GM18517 (cell line): ENCODE results near the gene LRRC32.

Source experiments
- ATAC-seq: cut with Tn5 transposase; IDR thresholded peaks from one replicate; pipeline ENCODE4 v1.9.1; 2021; ENCODE audit warnings: mild to moderate bottlenecking, moderate library complexity; ENCODE audit not compliant: unreplicated experiment

LRRC32 gene

GRCh38 chr11:76665172-76665571, 5.4 kb downstream of the LRRC32 start:
- ATAC-seq = no peak

- no peak for ATAC-seq
Observed at GRCh38 chr11:76664578-76665061, 5.9 kb downstream of the LRRC32 start.

- ATAC-seq = no peak
Observed at GRCh38 chr11:76663912-76664440, 6.6 kb downstream of the LRRC32 start.

DNA sequence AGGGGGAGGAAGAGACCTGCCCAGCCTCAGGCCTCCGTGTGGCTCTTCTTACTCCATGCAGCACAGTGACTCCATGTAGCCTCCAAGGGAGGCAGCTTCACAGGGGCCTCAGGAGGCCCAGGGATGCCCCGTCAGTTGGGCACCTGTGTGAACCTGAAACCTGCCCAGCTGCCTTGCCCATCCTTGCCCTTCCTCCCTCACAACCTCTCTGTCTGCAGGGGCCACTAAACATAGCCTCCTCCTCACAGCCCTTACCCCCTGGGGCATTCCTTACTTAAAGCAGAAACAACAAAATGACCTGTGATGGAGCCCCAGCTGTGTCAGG, 7.1 kb downstream of the LRRC32 start:
- no peak for ATAC-seq

DNA sequence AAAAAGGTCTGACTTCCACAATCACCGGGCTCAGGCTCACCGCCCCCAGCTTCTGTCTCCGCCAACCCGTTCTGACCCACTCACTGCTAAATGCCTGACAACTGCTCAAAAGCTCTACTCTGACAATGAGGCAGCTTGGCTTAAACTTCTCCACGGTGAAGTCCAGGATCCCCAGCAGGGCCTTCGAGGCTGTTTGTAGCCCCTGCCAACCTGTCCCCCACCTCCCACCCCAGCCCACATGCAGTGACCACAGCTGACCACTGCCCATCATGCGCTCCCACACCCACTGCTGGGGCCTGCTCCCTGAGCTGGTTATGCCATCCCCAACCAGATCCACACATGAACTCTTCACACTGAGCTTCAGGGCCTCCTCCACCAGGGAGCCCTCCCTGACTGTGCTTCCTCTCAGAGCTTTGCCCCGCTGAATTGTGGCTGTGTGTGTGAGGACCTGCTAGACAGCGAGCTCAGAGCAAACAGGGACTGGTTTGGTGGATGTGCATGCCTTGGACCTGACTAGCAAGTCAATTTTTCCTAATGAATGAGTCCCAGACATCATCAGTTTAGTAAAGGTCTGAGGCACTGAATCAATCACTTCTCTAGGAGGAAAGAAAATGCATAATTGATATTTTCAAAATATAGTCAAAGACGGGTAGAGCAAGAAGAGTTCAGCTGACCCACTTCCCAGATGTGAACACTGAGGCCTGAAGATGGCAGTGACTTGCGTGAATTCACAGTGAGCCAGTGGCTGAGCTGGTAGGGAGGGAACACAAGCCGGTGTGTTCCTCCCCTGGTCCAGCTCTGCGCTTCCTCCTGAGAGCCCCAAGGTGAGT, 7.7 kb downstream of the LRRC32 start:
- ATAC-seq = no peak

GRCh38 chr11:76661834-76662434, 8.6 kb downstream of the LRRC32 start:
- ATAC-seq = no peak

GRCh38 chr11:76661306-76661751, 9.2 kb downstream of the LRRC32 start:
- no peak for ATAC-seq

DNA sequence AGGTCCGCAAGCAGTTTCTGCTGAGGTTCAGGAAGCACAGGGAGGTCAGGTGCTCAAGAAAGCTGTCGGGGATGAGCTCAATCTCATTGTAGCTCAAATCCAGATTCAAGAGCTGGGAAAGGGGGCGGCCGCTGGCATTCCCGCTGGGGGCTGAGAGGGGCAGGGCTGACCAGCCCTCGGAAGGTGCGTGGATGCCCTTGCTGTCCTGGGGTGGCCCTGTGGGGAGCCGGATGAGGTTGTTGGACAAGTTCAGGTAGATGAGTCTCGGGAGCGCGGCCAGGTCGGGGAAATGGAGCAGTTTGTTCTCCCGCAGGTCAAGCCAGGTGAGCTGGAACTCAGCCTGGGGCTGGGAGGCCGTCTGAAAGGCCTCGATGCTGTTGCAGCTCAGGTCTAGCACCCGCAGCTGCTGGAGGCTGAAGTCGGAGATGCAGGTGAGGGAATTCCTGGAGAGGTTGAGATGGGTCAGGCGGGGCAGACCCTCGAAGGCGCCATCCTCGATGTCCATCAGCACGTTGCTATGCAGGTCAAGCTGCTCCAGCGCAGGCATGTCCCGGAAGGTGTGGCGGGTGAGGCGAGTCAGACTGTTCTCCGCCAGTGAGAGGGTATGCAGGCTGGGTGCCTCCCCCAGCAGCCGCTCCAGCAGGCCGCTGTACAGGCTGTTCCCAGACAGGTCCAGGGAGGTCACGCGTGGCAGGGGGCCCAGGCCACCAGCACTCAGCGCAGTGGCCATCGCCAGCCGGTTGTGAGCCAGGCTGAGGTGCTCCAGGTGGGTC, 9.8 kb downstream of the LRRC32 start:
- ATAC-seq = no peak

GRCh38 chr11:76659672-76660532, 10.6 kb downstream of the LRRC32 start:
- ATAC-seq = no peak

- ATAC-seq = no peak
Observed at GRCh38 chr11:76658651-76659650, 11.6 kb downstream of the LRRC32 start.

- ATAC-seq = no peak
Observed at GRCh38 chr11:76658231-76658630, 12.3 kb downstream of the LRRC32 start.

GRCh38 chr11:76657187-76658170, 13.1 kb downstream of the LRRC32 start:
- no peak for ATAC-seq

DNA sequence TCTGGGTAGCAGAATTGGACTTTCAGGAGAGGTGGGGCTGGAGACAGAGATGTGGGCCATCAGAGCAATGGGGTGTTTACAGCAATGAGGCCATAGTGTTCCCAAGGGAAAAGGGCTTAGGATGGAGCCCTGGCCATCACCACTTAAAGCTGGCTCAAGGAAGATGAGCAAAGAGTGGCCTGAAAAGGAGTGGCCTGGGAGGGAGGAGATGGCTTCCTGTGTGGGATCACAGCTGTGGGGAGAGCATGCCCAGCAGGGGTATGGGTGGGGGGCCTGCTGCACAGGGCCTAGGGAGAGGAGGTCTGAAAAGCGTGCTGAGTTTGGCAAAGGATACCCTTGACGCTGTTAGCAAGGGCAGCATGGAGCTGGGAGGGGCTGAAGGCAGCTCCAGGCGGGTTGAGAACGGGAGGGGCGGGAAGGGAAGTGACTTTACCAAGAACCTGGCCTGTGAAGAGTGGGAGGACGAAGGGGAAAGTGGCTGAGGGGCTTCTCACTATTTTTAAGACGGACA, 13.9 kb downstream of the LRRC32 start:
- ATAC-seq = no peak

- ATAC-seq = no peak
Observed at GRCh38 chr11:76656050-76656531, 14.5 kb downstream of the LRRC32 start.

GRCh38 chr11:76655501-76656049, 15.0 kb downstream of the LRRC32 start:
- no peak for ATAC-seq

GRCh38 chr11:76654980-76655379, 15.6 kb downstream of the LRRC32 start:
- no peak for ATAC-seq

- ATAC-seq = no peak
Observed at GRCh38 chr11:76654298-76654851, 16.2 kb downstream of the LRRC32 start.
